H1 (cell line): ENCODE results near the gene PTPRO. TPM values are rescaled to one million over a fixed set of nuclear protein-coding genes. Genes with fewer than 3 reads are reported as not detected.

Experiments used
- CTCF ChIA-PET: fragments of 300-600 bp; sonication (Branson Sonifier 250); formaldehyde crosslinking; loops from one replicate; lab custom pipeline; 2021; ENCODE audit not compliant: partially characterized antibody; lab: Charles Lee
- POLR2A ChIA-PET: fragments of 300-600 bp; sonication (Branson Sonifier 250); formaldehyde crosslinking; loops from one replicate; lab custom pipeline; 2021; ENCODE audit warnings: inconsistent platforms; ENCODE audit not compliant: partially characterized antibody; lab: Charles Lee
- DNase-seq, 2 experiments: peaks; one replicate each; pipeline versions ENCODE4 v3.0.0 to v3.0.0-alpha.2; 2010 to 2022; ENCODE audit warnings: low spot score in 2 of 2, low read depth in 1 of 2, mixed read lengths in 1 of 2
- FAIRE-seq: peaks from 2 replicates; lab custom pipeline; 2011; peaks lifted over from hg19 to GRCh38; lab: Jason Lieb, UNC
- H2AFZ ChIP-seq: 2 replicates; pipeline ENCODE4 v1.8.1; 2012; ENCODE audit warnings: low read length, inconsistent platforms
- H2AK5ac ChIP-seq: 2 replicates; pipeline ENCODE4 v1.6.1; 2013; ENCODE audit warnings: low read depth, low read length
- H2BK120ac ChIP-seq: replicated peaks from 2 replicates; pipeline ENCODE3; 2013; ENCODE audit warnings: low read depth, low read length, inconsistent platforms
- H2BK12ac ChIP-seq: 2 replicates; pipeline ENCODE4 v1.6.1; 2013; ENCODE audit warnings: low read depth, low read length
- H2BK15ac ChIP-seq: 2 replicates; pipeline ENCODE4 v1.6.1; 2013; ENCODE audit warnings: low read length
- H2BK20ac ChIP-seq: 2 replicates; pipeline ENCODE4 v1.6.1; 2013; ENCODE audit warnings: low read length
- H2BK5ac ChIP-seq: 2 replicates; pipeline ENCODE4 v1.6.1; 2013; ENCODE audit warnings: low read depth, low read length
- H3K14ac ChIP-seq: 2 replicates; pipeline ENCODE4 v1.6.1; 2013; ENCODE audit warnings: inconsistent platforms; ENCODE audit not compliant: insufficient read length
- H3K18ac ChIP-seq: 2 replicates; pipeline ENCODE4 v1.6.1; 2013; ENCODE audit warnings: low read length; ENCODE audit errors: extremely low read depth
- H3K23ac ChIP-seq: 2 replicates; pipeline ENCODE4 v1.6.1; 2013; ENCODE audit warnings: inconsistent platforms; ENCODE audit not compliant: insufficient read length
- H3K23me2 ChIP-seq: 2 replicates; pipeline ENCODE4 v1.6.1; 2013; ENCODE audit warnings: low read depth, low read length
- H3K27ac ChIP-seq: 2 replicates; pipeline ENCODE4 v1.6.1; 2011; ENCODE audit warnings: low read depth, low read length, inconsistent platforms
- H3K27me3 ChIP-seq, 4 experiments: replicated peaks in 1 of 4; 1 replicate in 1 of 4; 2 replicates in 3 of 4; pipeline versions ENCODE4 v1.6.1 to v1.8.1; 2011 to 2013; ENCODE audit warnings: low read length in 3 of 4, mild to moderate bottlenecking in 3 of 4, inconsistent platforms in 2 of 4, mixed read lengths in 2 of 4, moderate library complexity in 1 of 4; ENCODE audit not compliant: control insufficient read depth in 3 of 4, insufficient read depth in 3 of 4; ENCODE audit errors: extremely low read depth in 1 of 4
- H3K36me3 ChIP-seq, 4 experiments: 2 replicates each; pipeline versions ENCODE4 v1.6.1 to v1.8.1; 2011 to 2013; ENCODE audit warnings: mild to moderate bottlenecking in 4 of 4, low read length in 3 of 4, moderate library complexity in 2 of 4, control low read depth in 1 of 4, inconsistent platforms in 1 of 4; ENCODE audit not compliant: insufficient read depth in 4 of 4, control insufficient read depth in 2 of 4
- H3K4ac ChIP-seq: replicated peaks from 2 replicates; pipeline ENCODE3; 2013; ENCODE audit warnings: low read length, low read depth, mixed read lengths, inconsistent platforms; ENCODE audit not compliant: insufficient read length
- H3K4me1 ChIP-seq, 4 experiments: replicated peaks in 1 of 4; 1 replicate in 1 of 4; 2 replicates in 3 of 4; pipeline versions ENCODE4 v1.6.1 to v1.8.1; 2011 to 2013; ENCODE audit warnings: low read length in 3 of 4, inconsistent platforms in 2 of 4, mixed read lengths in 1 of 4; ENCODE audit not compliant: insufficient read depth in 4 of 4, control insufficient read depth in 3 of 4
- H3K4me2 ChIP-seq, 2 experiments: 2 replicates each; pipeline versions ENCODE4 v1.6.1 to v1.8.1; 2011 to 2013; ENCODE audit warnings: low read depth in 2 of 2, low read length in 2 of 2, control low read depth in 1 of 2, inconsistent platforms in 1 of 2, mild to moderate bottlenecking in 1 of 2; ENCODE audit not compliant: insufficient read depth in 1 of 2
- H3K4me3 ChIP-seq, 4 experiments: fragments of 200-600, 300-600 bp in 1 of 4; sonication (generic), shearing (Covaris generic), sonication (Bioruptor Twin) in 1 of 4; 2 replicates each; pipeline versions ENCODE4 v1.5.1 to v1.8.1; 2011 to 2016; ENCODE audit warnings: low read length in 4 of 4, low read depth in 3 of 4, control low read depth in 2 of 4, inconsistent platforms in 2 of 4, mild to moderate bottlenecking in 2 of 4, mixed read lengths in 1 of 4, moderate library complexity in 1 of 4; ENCODE audit not compliant: insufficient read depth in 2 of 4; ENCODE audit errors: extremely low read depth in 1 of 4
- H3K56ac ChIP-seq: replicated peaks from 2 replicates; pipeline ENCODE3; 2013; ENCODE audit warnings: low read depth, mild to moderate bottlenecking, mixed read lengths, low read length, inconsistent platforms; ENCODE audit not compliant: insufficient read length
- H3K79me1 ChIP-seq: 2 replicates; pipeline ENCODE4 v1.6.1; 2013; ENCODE audit warnings: low read depth, low read length, control low read depth
- H3K79me2 ChIP-seq, 2 experiments: 2 replicates each; pipeline versions ENCODE4 v1.6.1 to v1.8.1; 2012 to 2013; ENCODE audit warnings: low read length in 2 of 2, mild to moderate bottlenecking in 2 of 2, inconsistent platforms in 1 of 2; ENCODE audit not compliant: insufficient read depth in 2 of 2, control insufficient read depth in 1 of 2
- H3K9ac ChIP-seq, 4 experiments: replicated peaks in 1 of 4; 1 replicate in 1 of 4; 2 replicates in 3 of 4; pipeline versions ENCODE4 v1.6.1 to v1.8.1; 2011 to 2013; ENCODE audit warnings: low read depth in 3 of 4, low read length in 3 of 4, control low read depth in 2 of 4, mild to moderate bottlenecking in 2 of 4, moderate library complexity in 2 of 4, inconsistent platforms in 1 of 4; ENCODE audit errors: extremely low read depth in 1 of 4
- H3K9me3 ChIP-seq, 2 experiments: 2 replicates each; pipeline versions ENCODE4 v1.6.1 to v1.8.1; 2012 to 2013; ENCODE audit warnings: mild to moderate bottlenecking in 2 of 2, moderate library complexity in 2 of 2, control low read depth in 1 of 2, inconsistent platforms in 1 of 2, low read depth in 1 of 2, low read length in 1 of 2, mixed read lengths in 1 of 2; ENCODE audit not compliant: insufficient read depth in 2 of 2
- H4K20me1 ChIP-seq, 2 experiments: replicated peaks in 1 of 2; 2 replicates each; pipeline versions ENCODE3 to v1.8.1; 2011 to 2013; ENCODE audit warnings: inconsistent platforms in 2 of 2, low read length in 2 of 2, mild to moderate bottlenecking in 1 of 2; ENCODE audit not compliant: insufficient read depth in 2 of 2, control insufficient read depth in 1 of 2
- H4K5ac ChIP-seq: 2 replicates; pipeline ENCODE4 v1.6.1; 2013; ENCODE audit warnings: low read length, low read depth, mixed read lengths, inconsistent platforms; ENCODE audit not compliant: insufficient read length
- H4K8ac ChIP-seq: 2 replicates; pipeline ENCODE4 v1.8.0; 2013; ENCODE audit warnings: mild to moderate bottlenecking, moderate library complexity, low read length, inconsistent platforms; ENCODE audit not compliant: insufficient read depth; ENCODE audit errors: extremely low read depth
- H4K91ac ChIP-seq: replicated peaks from 2 replicates; pipeline ENCODE3; 2013; ENCODE audit warnings: low read length, mixed read lengths, inconsistent platforms; ENCODE audit not compliant: insufficient read length
- GABPA ChIP-seq: IDR thresholded peaks from 2 replicates; pipeline ENCODE4 v1.6.1; 2011; ENCODE audit warnings: mild to moderate bottlenecking, low read length, moderate library complexity, borderline replicate concordance; ENCODE audit not compliant: insufficient read depth
- RAD21 ChIP-seq, 2 experiments: IDR thresholded peaks in 1 of 2; conservative IDR thresholded peaks in 1 of 2; 2 replicates each; pipeline ENCODE4 v1.6.1; 2011; ENCODE audit warnings: low read depth in 2 of 2, low read length in 2 of 2, improper control_type of control experiment in 1 of 2, inconsistent platforms in 1 of 2, mild to moderate bottlenecking in 1 of 2, moderate library complexity in 1 of 2
- RFX5 ChIP-seq: IDR thresholded peaks from 2 replicates; pipeline ENCODE4 v1.6.1; 2011; ENCODE audit warnings: low read depth, low read length, improper control_type of control experiment, borderline replicate concordance
- WGBS, 2 experiments: shearing (Covaris generic) in 1 of 2; methylation state at CpG; one replicate each; pipeline versions ENCODE4 v1.1.6 to v1.1.7; 2013 to 2015; ENCODE audit warnings: low lambda C conversion rate in 2 of 2, mixed read lengths in 2 of 2, inconsistent platforms in 1 of 2, low coverage in 1 of 2, missing lambda C conversion rate in 1 of 2; ENCODE audit not compliant: insufficient replicate concordance in 2 of 2, insufficient coverage in 1 of 2, insufficient read length in 1 of 2; ENCODE audit errors: extremely low coverage in 1 of 2, missing lambda C conversion rate in 1 of 2; 5-methylcytosine and 5-hydroxymethylcytosine counted together
- polyA plus RNA-seq, 7 experiments: library from polyadenylated mRNA; depleted of rRNA in 3 of 7; stranded (reverse) in 5 of 7; unstranded in 2 of 7; fragments of >200 nt in 5 of 7; fragments of 200-250 nt in 2 of 7; gene quantifications; 1 replicate in 5 of 7; 2 replicates in 1 of 7; 4 replicates in 1 of 7; pipeline versions ENCODE4 v1.2.1 to v1.2.3, GENCODE V29; 2011 to 2013; ENCODE audit warnings: missing spikeins in 2 of 7, mixed read lengths in 2 of 7
- total RNA-seq: library from RNA; stranded (reverse); fragmentation: NEBNext Ultra II Directional; extraction: Animal tissue kit (Norgen Biotek cat#: 25700); gene quantifications from 2 replicates; pipeline ENCODE4 v1.2.1, GENCODE V29; 2021
- TF ChIP-seq, protein P1 (sequence below), 3 experiments: IDR thresholded peaks; 1 replicate in 2 of 3; 2 replicates in 1 of 3; pipeline versions ENCODE4 v1.5.1 to v1.6.1; 2011; ENCODE audit warnings: low read length in 3 of 3, mild to moderate bottlenecking in 3 of 3, inconsistent platforms in 2 of 3, low read depth in 1 of 3, moderate library complexity in 1 of 3; ENCODE audit not compliant: insufficient read depth in 1 of 3; ENCODE audit errors: control extremely low read depth in 1 of 3

The PTPRO gene
- total and polyA plus RNA-seq, 2 of the 8 experiments (the other 6 are each of a cell fraction or from before 2014, with no cell fraction given): 0.73 to 1.7 TPM

DNA sequence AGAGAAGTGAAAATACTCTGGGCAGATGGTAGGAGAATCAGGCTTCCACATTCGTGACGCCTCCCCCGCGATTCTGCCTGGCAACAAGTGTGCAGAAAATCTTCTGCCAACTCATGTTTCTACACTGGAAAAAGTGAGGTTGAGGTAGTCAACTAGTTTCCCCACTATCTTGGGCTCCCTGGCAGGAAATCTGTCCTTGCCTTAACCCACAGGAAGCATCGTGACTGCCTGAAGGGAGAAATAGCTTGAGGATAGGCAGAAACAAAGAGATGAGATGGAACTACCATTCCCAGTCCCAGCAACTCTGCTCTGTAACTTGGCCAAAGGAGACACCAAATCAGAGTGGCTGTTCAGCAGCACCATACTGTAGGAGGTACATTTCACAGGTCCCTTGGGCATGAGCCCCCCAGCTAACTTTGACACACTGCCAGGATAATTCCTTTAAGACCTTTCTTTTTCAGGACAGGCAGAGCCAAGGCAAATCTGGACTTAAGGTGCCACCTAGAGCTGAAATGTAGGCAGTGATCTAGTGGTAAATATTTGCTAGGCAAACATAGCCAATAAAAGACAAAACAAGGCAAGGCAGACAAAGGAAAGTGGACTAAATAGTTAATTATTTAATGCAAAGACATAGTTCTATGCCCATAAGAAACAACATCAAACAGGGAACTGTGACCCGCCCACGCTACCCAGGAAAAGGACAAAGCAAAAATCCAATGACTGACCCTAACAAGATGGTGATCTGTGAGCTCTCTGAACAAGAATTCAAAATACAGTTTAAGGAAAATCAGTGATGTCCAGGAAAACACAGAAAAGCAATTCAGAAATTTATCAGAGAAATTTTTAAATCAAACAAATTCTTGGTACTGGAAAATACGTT lies 205.1 kb downstream of the PTPRO start:
- peak overlapping the region; percentile 96 for H2AFZ ChIP-seq
- H3K36me3 ChIP-seq: no peaks in the 10 kb centered on the region; a peak in 1 of 8 replicates
- no peak overlapping the region for H3K14ac ChIP-seq
- no peak overlapping the region for H2BK120ac ChIP-seq
- no peak overlapping the region for H3K9ac ChIP-seq
- no peaks in the 10 kb centered on the region for H3K27me3 ChIP-seq
- H3K56ac ChIP-seq: no peak overlapping the region
- H3K18ac ChIP-seq: no peak overlapping the region
- no peak overlapping the region for H4K8ac ChIP-seq
- H3K27ac ChIP-seq: no peak overlapping the region
- no peak overlapping the region for H2BK20ac ChIP-seq
- no peak overlapping the region for H3K4me3 ChIP-seq
- H4K20me1 ChIP-seq: no peaks in the 10 kb centered on the region
- H2BK12ac ChIP-seq: no peak overlapping the region
- no peak overlapping the region for H3K4me2 ChIP-seq
- H2BK5ac ChIP-seq: no peak overlapping the region
- H4K91ac ChIP-seq: no peak overlapping the region
- H2BK15ac ChIP-seq: no peak overlapping the region
- POLR2A ChIA-PET: no interaction called here
- no peaks in the 10 kb centered on the region for H3K23me2 ChIP-seq
- FAIRE-seq: peak; percentile 78
- H3K23ac ChIP-seq: no peak overlapping the region
- H3K79me1 ChIP-seq: no peaks in the 10 kb centered on the region
- no peaks in the 10 kb centered on the region for H3K4me1 ChIP-seq
- no peak for TF ChIP-seq GABPA
- TF ChIP-seq, protein P1, sequence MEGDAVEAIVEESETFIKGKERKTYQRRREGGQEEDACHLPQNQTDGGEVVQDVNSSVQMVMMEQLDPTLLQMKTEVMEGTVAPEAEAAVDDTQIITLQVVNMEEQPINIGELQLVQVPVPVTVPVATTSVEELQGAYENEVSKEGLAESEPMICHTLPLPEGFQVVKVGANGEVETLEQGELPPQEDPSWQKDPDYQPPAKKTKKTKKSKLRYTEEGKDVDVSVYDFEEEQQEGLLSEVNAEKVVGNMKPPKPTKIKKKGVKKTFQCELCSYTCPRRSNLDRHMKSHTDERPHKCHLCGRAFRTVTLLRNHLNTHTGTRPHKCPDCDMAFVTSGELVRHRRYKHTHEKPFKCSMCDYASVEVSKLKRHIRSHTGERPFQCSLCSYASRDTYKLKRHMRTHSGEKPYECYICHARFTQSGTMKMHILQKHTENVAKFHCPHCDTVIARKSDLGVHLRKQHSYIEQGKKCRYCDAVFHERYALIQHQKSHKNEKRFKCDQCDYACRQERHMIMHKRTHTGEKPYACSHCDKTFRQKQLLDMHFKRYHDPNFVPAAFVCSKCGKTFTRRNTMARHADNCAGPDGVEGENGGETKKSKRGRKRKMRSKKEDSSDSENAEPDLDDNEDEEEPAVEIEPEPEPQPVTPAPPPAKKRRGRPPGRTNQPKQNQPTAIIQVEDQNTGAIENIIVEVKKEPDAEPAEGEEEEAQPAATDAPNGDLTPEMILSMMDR (IDR thresholded peaks at IDR 0.05; ENCODE audit: control extremely low read depth in 1 of 3, insufficient read depth in 1 of 3, low read depth in 1 of 3, low read length in 3 of 3): peak in 2 of 3 experiments; percentile 46 to 60; a peak in 3 of 4 replicates
- peak; percentile 48; the same call in 1 of the 2 replicates for TF ChIP-seq RFX5
- peak; percentile 82 to 83 for TF ChIP-seq RAD21 (IDR thresholded peaks at IDR 0.05 in 1 of 2, conservative IDR thresholded peaks at IDR 0.05 in 1 of 2; ENCODE audit: low read depth in 2 of 2, low read length in 2 of 2)
- CTCF ChIA-PET: interaction anchor here (0.6 to 2.9 kb wide), 24 partner anchors 9 to 526 kb away, joined by 3 to 26 read pairs (median 4); partner anchors contain the start of gene RERG
- H3K9me3 ChIP-seq: no peaks in the 10 kb centered on the region
- 83% methylated on average over 8 of the region's 8 CpGs; no CpG with 5 or more reads in 1 of the 2 experiments for WGBS, 2 experiments
- H3K4ac ChIP-seq: no peak overlapping the region
- peak in 1 of 2 experiments; percentile 48 for DNase-seq
- H4K5ac ChIP-seq: no peak overlapping the region
- no peaks in the 10 kb centered on the region for H3K79me2 ChIP-seq
- no peak overlapping the region for H2AK5ac ChIP-seq
